SK-N-SH (cell line): ENCODE results near the gene MOCS3. TPM values are rescaled to one million over a fixed set of nuclear protein-coding genes. Genes with fewer than 3 reads are reported as not detected.

ENCODE experiments used
- CTCF ChIA-PET: fragments of 300-600, 350-600 bp; formaldehyde crosslinking; extraction: SDS; loops from one replicate; lab custom pipeline; 2021; lab: Yijun Ruan, JAX
- POLR2A ChIA-PET: fragments of 350-600 bp; sonication (Branson Sonifier 250); formaldehyde crosslinking; extraction: SDS; loops from one replicate; lab custom pipeline; 2020; ENCODE audit warnings: antibody characterized with exemption, inconsistent platforms; lab: Yijun Ruan, JAX
- DNase-seq: peaks from one replicate; pipeline ENCODE4 v3.0.0; 2012
- H2AFZ ChIP-seq: fragments of 200-600 bp; sonication (generic); 2 replicates; pipeline ENCODE4 v1.8.1; 2016; ENCODE audit warnings: antibody characterized with exemption, mild to moderate bottlenecking, low read depth
- H3F3A ChIP-seq: fragments of 200-600 bp; sonication (generic); replicated peaks from 2 replicates; pipeline ENCODE3; 2016; ENCODE audit warnings: antibody characterized with exemption, mild to moderate bottlenecking; ENCODE audit not compliant: insufficient read depth
- H3K27ac ChIP-seq, 2 experiments: fragments of 200-500 bp in 1 of 2; fragments of 200-600 bp in 1 of 2; sonication (Bioruptor generic) in 1 of 2; sonication (generic), shearing (Covaris generic) in 1 of 2; 2 replicates each; pipeline versions ENCODE4 v1.5.1 to v1.6.1; 2014 to 2016; ENCODE audit warnings: low read depth in 2 of 2, inconsistent platforms in 1 of 2, low read length in 1 of 2, mild to moderate bottlenecking in 1 of 2, mixed read lengths in 1 of 2
- H3K27me3 ChIP-seq: fragments of 200-600 bp; sonication (generic), shearing (Covaris generic); 2 replicates; pipeline ENCODE4 v1.6.1; 2016; ENCODE audit warnings: mixed run types; ENCODE audit not compliant: insufficient read depth
- H3K36me3 ChIP-seq, 2 experiments: fragments of 200-500 bp in 1 of 2; fragments of 200-600 bp in 1 of 2; sonication (Bioruptor generic) in 1 of 2; sonication (generic) in 1 of 2; replicated peaks in 1 of 2; 2 replicates each; pipeline versions ENCODE3 to v1.5.1; 2014 to 2016; ENCODE audit warnings: low read length in 1 of 2, mild to moderate bottlenecking in 1 of 2; ENCODE audit not compliant: insufficient read depth in 2 of 2, control insufficient read depth in 1 of 2
- H3K4me1 ChIP-seq, 2 experiments: fragments of 200-500 bp in 1 of 2; fragments of 200-600 bp in 1 of 2; sonication (Bioruptor generic) in 1 of 2; sonication (generic), shearing (Covaris generic) in 1 of 2; 2 replicates each; pipeline versions ENCODE4 v1.5.1 to v1.6.1; 2014 to 2016; ENCODE audit warnings: low read depth in 1 of 2, low read length in 1 of 2, mixed run types in 1 of 2; ENCODE audit not compliant: insufficient read depth in 2 of 2, control insufficient read depth in 1 of 2
- H3K4me2 ChIP-seq: fragments of 200-600 bp; sonication (generic), shearing (Covaris generic); 2 replicates; pipeline ENCODE4 v1.6.1; 2017; ENCODE audit warnings: mixed run types
- H3K4me3 ChIP-seq, 2 experiments: fragments of 200-500 bp in 1 of 2; fragments of 200-600 bp in 1 of 2; sonication (Bioruptor generic) in 1 of 2; sonication (generic), shearing (Covaris generic) in 1 of 2; 2 replicates each; pipeline versions ENCODE4 v1.5.1 to v1.8.1; 2014 to 2016; ENCODE audit warnings: low read depth in 2 of 2, inconsistent platforms in 1 of 2, low read length in 1 of 2, mild to moderate bottlenecking in 1 of 2, mixed read lengths in 1 of 2, moderate library complexity in 1 of 2
- H3K79me2 ChIP-seq: fragments of 200-600 bp; sonication (generic); 2 replicates; pipeline ENCODE4 v1.8.1; 2017; ENCODE audit warnings: mild to moderate bottlenecking; ENCODE audit not compliant: insufficient read depth
- H3K9ac ChIP-seq: fragments of 200-600 bp; sonication (generic); 2 replicates; pipeline ENCODE4 v1.6.1; 2017; ENCODE audit warnings: mixed run types
- H3K9me2 ChIP-seq: fragments of 200-600 bp; sonication (generic); 2 replicates; pipeline ENCODE4 v1.6.1; 2017; ENCODE audit warnings: mixed run types
- H3K9me3 ChIP-seq: fragments of 200-600 bp; sonication (generic); 2 replicates; pipeline ENCODE4 v1.6.1; 2017; ENCODE audit warnings: mixed run types, mild to moderate bottlenecking, moderate library complexity
- H4K20me1 ChIP-seq: fragments of 200-600 bp; sonication (generic); 2 replicates; pipeline ENCODE4 v1.6.1; 2017; ENCODE audit warnings: mild to moderate bottlenecking, mixed run types; ENCODE audit not compliant: insufficient read depth
- ELF1 ChIP-seq: IDR thresholded peaks from 2 replicates; pipeline ENCODE4 v1.4.0; 2012
- EP300 ChIP-seq, 2 experiments: IDR thresholded peaks; 2 replicates each; pipeline versions ENCODE4 v1.4.0 to v1.6.1; 2012; ENCODE audit warnings: borderline replicate concordance in 1 of 2, low read depth in 1 of 2, low read length in 1 of 2
- FOSL2 ChIP-seq: IDR thresholded peaks from 2 replicates; pipeline ENCODE4 v1.4.0; 2012; ENCODE audit warnings: low read depth, mild to moderate bottlenecking, moderate library complexity, borderline replicate concordance
- FOXJ3 ChIP-seq: sonication (generic); formaldehyde crosslinking; IDR thresholded peaks from 2 replicates; pipeline ENCODE4 v1.5.1; 2020; ENCODE audit warnings: mild to moderate bottlenecking, missing genetic modification reagents
- FOXM1 ChIP-seq: IDR thresholded peaks from 2 replicates; pipeline ENCODE4 v1.4.0; 2012; ENCODE audit warnings: low read depth, mild to moderate bottlenecking
- GATA2 ChIP-seq: sonication (generic); formaldehyde crosslinking; IDR thresholded peaks from 2 replicates; pipeline ENCODE4 v1.5.0; 2020; ENCODE audit warnings: mild to moderate bottlenecking, missing genetic modification reagents
- JUND ChIP-seq: IDR thresholded peaks from 2 replicates; pipeline ENCODE4 v1.4.0; 2012
- MEF2A ChIP-seq: IDR thresholded peaks from 2 replicates; pipeline ENCODE4 v1.4.0; 2012; ENCODE audit warnings: low read depth, borderline replicate concordance
- MXI1 ChIP-seq: IDR thresholded peaks from 2 replicates; pipeline ENCODE4 v1.6.1; 2012; ENCODE audit warnings: mild to moderate bottlenecking, low read depth, low read length, improper control_type of control experiment
- NFIC ChIP-seq: IDR thresholded peaks from 2 replicates; pipeline ENCODE4 v1.4.0; 2012; ENCODE audit warnings: borderline replicate concordance
- NRF1 ChIP-seq: IDR thresholded peaks from 2 replicates; pipeline ENCODE4 v1.6.1; 2012; ENCODE audit warnings: low read depth, mild to moderate bottlenecking, low read length
- POLR2AphosphoS5 ChIP-seq: IDR thresholded peaks from 2 replicates; pipeline ENCODE4 v1.6.1; 2012; ENCODE audit warnings: low read depth, low read length
- RAD21 ChIP-seq: IDR thresholded peaks from 2 replicates; pipeline ENCODE4 v1.6.1; 2012; ENCODE audit warnings: mild to moderate bottlenecking, low read length
- TAF1 ChIP-seq: IDR thresholded peaks from 2 replicates; pipeline ENCODE4 v1.6.1; 2012; ENCODE audit warnings: low read depth, mild to moderate bottlenecking, low read length, moderate library complexity, borderline replicate concordance
- TCF12 ChIP-seq: IDR thresholded peaks from 2 replicates; pipeline ENCODE4 v1.4.0; 2012
- ZBTB33 ChIP-seq: IDR thresholded peaks from 2 replicates; pipeline ENCODE4 v1.4.0; 2012; ENCODE audit warnings: low read depth, borderline replicate concordance
- WGBS: methylation state at CpG from one replicate; pipeline ENCODE4 v1.1.6; 2017; ENCODE audit warnings: low lambda C conversion rate; 5-methylcytosine and 5-hydroxymethylcytosine counted together
- polyA plus RNA-seq, 3 experiments: library from polyadenylated mRNA; depleted of rRNA; stranded (reverse); fragments of >200 nt; gene quantifications; 2 replicates each; pipeline ENCODE4 v1.2.3, GENCODE V29; 2012
- TF ChIP-seq, protein P1 (sequence below): fragments of 150-350 bp; IDR thresholded peaks from 2 replicates; pipeline ENCODE4 v1.6.1; 2016; ENCODE audit warnings: mild to moderate bottlenecking, low read depth, low read length
- TF ChIP-seq, protein P2 (sequence below): IDR thresholded peaks from 2 replicates; pipeline ENCODE4 v1.4.0; 2012; ENCODE audit warnings: low read depth, borderline replicate concordance

The MOCS3 gene
- polyA plus RNA-seq, 1 of the 3 experiments (the other 2 are of a cell fraction) = 4.0 TPM

GRCh38 chr20:51004781-51005180 lies 46.2 kb downstream of the MOCS3 start:
- 90% methylated on average over 8 of the region's 9 CpGs for WGBS
- H3K9me2 ChIP-seq = no peaks in the 10 kb centered on the region

DNA sequence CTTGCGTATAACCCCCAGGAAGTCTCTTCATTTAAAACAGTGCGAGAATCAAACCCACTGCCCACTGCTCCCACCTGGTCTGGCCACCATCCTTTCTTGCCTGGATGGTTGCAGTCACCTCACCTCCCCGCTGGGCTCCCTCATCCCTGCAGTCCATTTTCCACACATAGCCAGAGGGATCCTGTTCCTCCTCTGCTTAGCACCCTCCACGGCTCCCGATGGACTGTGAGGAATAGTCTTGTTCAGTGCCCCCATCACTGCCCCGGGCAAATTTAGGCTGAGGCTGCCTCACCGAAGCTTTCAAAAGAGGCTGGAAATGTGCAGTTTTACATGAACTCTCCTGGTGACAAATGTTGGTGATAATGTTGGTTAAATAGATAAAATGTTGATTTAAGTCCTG lies 46.6 kb downstream of the MOCS3 start:
- Histone ChIP-seq H3K27ac (no peak overlapping the region), H3K36me3 (no peaks in the 10 kb centered on the region), H4K20me1 (no peaks in the 10 kb centered on the region), H3K4me2 (no peak overlapping the region), H3F3A (no peaks in the 10 kb centered on the region), H2AFZ (no peak overlapping the region)
- CTCF ChIA-PET = interaction anchor here (0.8 to 3.2 kb wide), 4 partner anchors 10 to 302 kb away, joined by 3 to 16 read pairs (median 10); no protein-coding TSS in a partner anchor
- TF ChIP-seq, protein P1, sequence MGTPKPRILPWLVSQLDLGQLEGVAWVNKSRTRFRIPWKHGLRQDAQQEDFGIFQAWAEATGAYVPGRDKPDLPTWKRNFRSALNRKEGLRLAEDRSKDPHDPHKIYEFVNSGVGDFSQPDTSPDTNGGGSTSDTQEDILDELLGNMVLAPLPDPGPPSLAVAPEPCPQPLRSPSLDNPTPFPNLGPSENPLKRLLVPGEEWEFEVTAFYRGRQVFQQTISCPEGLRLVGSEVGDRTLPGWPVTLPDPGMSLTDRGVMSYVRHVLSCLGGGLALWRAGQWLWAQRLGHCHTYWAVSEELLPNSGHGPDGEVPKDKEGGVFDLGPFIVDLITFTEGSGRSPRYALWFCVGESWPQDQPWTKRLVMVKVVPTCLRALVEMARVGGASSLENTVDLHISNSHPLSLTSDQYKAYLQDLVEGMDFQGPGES = no peak
- TF ChIP-seq TAF1 = no peak
- TF ChIP-seq POLR2AphosphoS5 = no peak
- no peak for TF ChIP-seq EP300 (IDR thresholded peaks at IDR 0.05; ENCODE audit: borderline replicate concordance in 1 of 2, low read depth in 1 of 2, low read length in 1 of 2)
- no peak for TF ChIP-seq MXI1
- no peak for TF ChIP-seq JUND
- TF ChIP-seq, all 33 proteins: peak for 0
- Histone ChIP-seq H3K9me3 (no peaks in the 10 kb centered on the region), H3K4me1 (no peaks in the 10 kb centered on the region), H3K79me2 (no peaks in the 10 kb centered on the region; the same call in 1 of the 2 replicates), H3K9me2 (no peaks in the 10 kb centered on the region), H3K4me3 (no peak overlapping the region), H3K27me3 (no peaks in the 10 kb centered on the region), H3K9ac (no peak overlapping the region)
- POLR2A ChIA-PET = no interaction called here
- DNase-seq = no peak
- 94% methylated on average over 7 of the region's 7 CpGs for WGBS

More at GRCh38 chr20:51004781-51005180, 46.2 kb downstream of the MOCS3 start:
- Histone ChIP-seq H3K27ac (no peak overlapping the region), H3F3A (no peaks in the 10 kb centered on the region), H3K36me3 (no peaks in the 10 kb centered on the region), H3K4me1 (no peaks in the 10 kb centered on the region), H3K79me2 (no peaks in the 10 kb centered on the region; the same call in 1 of the 2 replicates), H3K4me3 (no peak overlapping the region), H3K27me3 (no peaks in the 10 kb centered on the region), H2AFZ (no peak overlapping the region), H3K9ac (no peak overlapping the region), H3K9me3 (no peaks in the 10 kb centered on the region), H3K4me2 (no peak overlapping the region), H4K20me1 (no peaks in the 10 kb centered on the region)
- no peak for DNase-seq
- ChIA-PET CTCF (interaction anchor here (2.8 to 3.2 kb wide), 2 partner anchors 11 to 303 kb away, joined by 15 to 16 read pairs; no protein-coding TSS in a partner anchor), POLR2A (no interaction called here)
- TF ChIP-seq RAD21 = no peak
- TF ChIP-seq ZBTB33 = no peak
- no peak for TF ChIP-seq MEF2A
- no peak for TF ChIP-seq NRF1
- no peak for TF ChIP-seq FOSL2
- no peak for TF ChIP-seq NFIC
- TF ChIP-seq TCF12 = no peak
- no peak for TF ChIP-seq FOXM1
- TF ChIP-seq ELF1 = no peak
- TF ChIP-seq JUND = no peak
- TF ChIP-seq, protein P2, sequence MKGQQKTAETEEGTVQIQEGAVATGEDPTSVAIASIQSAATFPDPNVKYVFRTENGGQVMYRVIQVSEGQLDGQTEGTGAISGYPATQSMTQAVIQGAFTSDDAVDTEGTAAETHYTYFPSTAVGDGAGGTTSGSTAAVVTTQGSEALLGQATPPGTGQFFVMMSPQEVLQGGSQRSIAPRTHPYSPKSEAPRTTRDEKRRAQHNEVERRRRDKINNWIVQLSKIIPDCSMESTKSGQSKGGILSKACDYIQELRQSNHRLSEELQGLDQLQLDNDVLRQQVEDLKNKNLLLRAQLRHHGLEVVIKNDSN = no peak
- TF ChIP-seq FOXJ3 (CRISPR knock-in tag) = no peak
- TF ChIP-seq POLR2AphosphoS5 = no peak
- TF ChIP-seq GATA2 (CRISPR knock-in tag) = no peak
